SH-SY5Y (cell line): ENCODE measurements around the gene SPP1.

ENCODE experiments used
- GATA2 ChIP-seq: IDR thresholded peaks from 2 replicates; pipeline ENCODE4 v1.6.1; 2011; ENCODE audit warnings: mild to moderate bottlenecking, low read depth, low read length
- GATA3 ChIP-seq: IDR thresholded peaks from 2 replicates; pipeline ENCODE4 v1.6.1; 2011; ENCODE audit warnings: low read depth, mild to moderate bottlenecking, low read length, moderate library complexity

Gene SPP1

GRCh38 chr4:88021824-88022223 lies 46.3 kb downstream of the SPP1 start:
- TF ChIP-seq GATA3 (no peak), GATA2 (no peak)

GRCh38 chr4:88022289-88022688 lies 46.8 kb downstream of the SPP1 start:
- TF ChIP-seq GATA2 = no peak
- TF ChIP-seq GATA3 = no peak

- TF ChIP-seq GATA3 = no peak
These were observed 52.4 kb downstream of the SPP1 start for GRCh38 chr4:88027611-88028608.

GRCh38 chr4:88028946-88029345 lies 53.4 kb downstream of the SPP1 start:
- TF ChIP-seq GATA2 (no peak), GATA3 (no peak)

- no peak for TF ChIP-seq GATA3
- TF ChIP-seq GATA2 = no peak
These were observed 54.0 kb downstream of the SPP1 start for GRCh38 chr4:88029556-88029955.

GRCh38 chr4:88030565-88031310 lies 55.2 kb downstream of the SPP1 start:
- TF ChIP-seq GATA3 (no peak), GATA2 (no peak)
